Endothelial cell of umbilical vein (primary cell): ENCODE data around the gene GRK4. TPM values are rescaled to one million over a fixed set of nuclear protein-coding genes. Genes with fewer than 3 reads are reported as not detected.

ENCODE experiments used
- BruUV-seq: library from RNA; stranded (reverse); fragments of 400-500 nt; replicated peaks from 2 replicates; lab custom pipeline; 2021; lab: Mats Ljungman, UMichigan
- CTCF ChIA-PET: fragments of 300-600, 350-600 bp; sonication (Branson Sonifier 250); formaldehyde crosslinking; loops from one replicate; lab custom pipeline; 2021; ENCODE audit warnings: antibody characterized with exemption, inconsistent platforms; lab: Charles Lee
- POLR2A ChIA-PET: fragments of 300-600, 350-600 bp; sonication (Branson Sonifier 250); formaldehyde crosslinking; loops from one replicate; lab custom pipeline; 2021; ENCODE audit warnings: antibody characterized with exemption, inconsistent platforms; lab: Charles Lee
- DNase-seq: peaks from one replicate; pipeline ENCODE4 v3.0.0-alpha.2; 2011; ENCODE audit warnings: low read depth, low spot score
- FAIRE-seq: peaks from 2 replicates; lab custom pipeline; 2011; peaks lifted over from hg19 to GRCh38; lab: Jason Lieb, UNC
- H2AFZ ChIP-seq: 2 replicates; pipeline ENCODE4 v1.6.0; 2012; ENCODE audit warnings: low read depth, low read length, control low read depth, inconsistent platforms
- H3K27ac ChIP-seq: 2 replicates; pipeline ENCODE4 v1.5.1; 2011; ENCODE audit warnings: low read depth, mild to moderate bottlenecking, control low read depth, low read length, moderate library complexity; ENCODE audit not compliant: insufficient read depth
- H3K27me3 ChIP-seq, 2 experiments: 2 replicates each; pipeline versions ENCODE4 v1.6.0 to v1.6.1; 2011; ENCODE audit warnings: low read length in 2 of 2, mixed read lengths in 1 of 2; ENCODE audit not compliant: control insufficient read depth in 2 of 2, insufficient read depth in 2 of 2
- H3K36me3 ChIP-seq, 2 experiments: 2 replicates in 1 of 2; 3 replicates in 1 of 2; pipeline ENCODE4 v1.5.1; 2011; ENCODE audit warnings: low read length in 2 of 2, mild to moderate bottlenecking in 1 of 2, moderate library complexity in 1 of 2; ENCODE audit not compliant: control insufficient read depth in 2 of 2, insufficient read depth in 2 of 2; ENCODE audit errors: extremely low read depth in 1 of 2
- H3K4me1 ChIP-seq: 3 replicates; pipeline ENCODE4 v1.5.1; 2011; ENCODE audit warnings: mild to moderate bottlenecking, low read length; ENCODE audit not compliant: control insufficient read depth, insufficient read depth; ENCODE audit errors: extremely low read depth
- H3K4me2 ChIP-seq: 2 replicates; pipeline ENCODE4 v1.6.1; 2011; ENCODE audit warnings: low read length, control low read depth, mixed read lengths; ENCODE audit not compliant: insufficient read depth
- H3K4me3 ChIP-seq, 3 experiments: fragments of 200-600 bp in 1 of 3; sonication (generic), shearing (Covaris generic) in 1 of 3; replicated peaks in 1 of 3; 2 replicates each; pipeline ENCODE4 v1.5.1; 2011 to 2016; ENCODE audit warnings: control low read depth in 3 of 3, low read length in 3 of 3, mild to moderate bottlenecking in 2 of 3, inconsistent platforms in 1 of 3, low read depth in 1 of 3, moderate library complexity in 1 of 3; ENCODE audit not compliant: insufficient read depth in 1 of 3
- H3K79me2 ChIP-seq: 2 replicates; pipeline ENCODE4 v1.6.0; 2012; ENCODE audit warnings: low read length, inconsistent platforms; ENCODE audit not compliant: control insufficient read depth, insufficient read depth
- H3K9ac ChIP-seq: replicated peaks from 2 replicates; pipeline ENCODE3; 2011; ENCODE audit warnings: low read length, control low read depth; ENCODE audit not compliant: insufficient read depth; ENCODE audit errors: extremely low read depth
- H3K9me1 ChIP-seq: replicated peaks from 3 replicates; pipeline ENCODE4 v1.6.0; 2011; ENCODE audit warnings: mild to moderate bottlenecking, low read length; ENCODE audit not compliant: control insufficient read depth, insufficient read depth; ENCODE audit errors: extremely low read depth
- H3K9me3 ChIP-seq: replicated peaks from 2 replicates; pipeline ENCODE4 v1.5.1; 2012; ENCODE audit warnings: low read length, inconsistent platforms; ENCODE audit not compliant: control insufficient read depth, insufficient read depth
- H4K20me1 ChIP-seq: replicated peaks from 2 replicates; pipeline ENCODE3; 2011; ENCODE audit warnings: mild to moderate bottlenecking, low read length; ENCODE audit not compliant: control insufficient read depth, insufficient read depth; ENCODE audit errors: extremely low read depth
- FOS ChIP-seq: IDR thresholded peaks from 2 replicates; pipeline ENCODE4 v1.6.1; 2011; ENCODE audit warnings: mild to moderate bottlenecking, low read length, moderate library complexity, borderline replicate concordance; ENCODE audit not compliant: insufficient read depth
- GATA2 ChIP-seq: IDR thresholded peaks from 2 replicates; pipeline ENCODE4 v1.7.0; 2011; ENCODE audit warnings: low read depth, mild to moderate bottlenecking, moderate library complexity, mixed read lengths, low read length; ENCODE audit not compliant: insufficient read length, insufficient read depth
- JUN ChIP-seq: IDR thresholded peaks from 2 replicates; pipeline ENCODE4 v1.6.1; 2011; ENCODE audit warnings: borderline replicate concordance, low read depth; ENCODE audit not compliant: insufficient read length, insufficient read depth
- MYC ChIP-seq: IDR thresholded peaks from one replicate; pipeline ENCODE4 v1.6.1; 2011; ENCODE audit warnings: mild to moderate bottlenecking, low read depth, low read length
- POLR2A ChIP-seq: IDR thresholded peaks from 2 replicates; pipeline ENCODE4 v1.6.1; 2012; ENCODE audit warnings: low read depth, mild to moderate bottlenecking, control low read depth, low read length
- POLR2AphosphoS5 ChIP-seq: IDR thresholded peaks from 2 replicates; pipeline ENCODE4 v1.6.1; 2012; ENCODE audit warnings: low read depth, mild to moderate bottlenecking, control low read depth, low read length, moderate library complexity; ENCODE audit not compliant: insufficient read depth
- dilution Hi-C: fragments of 300-500 bp; cut with MboI; formaldehyde crosslinking; loops from one replicate; pipeline ENCODE4 v1.15.0; 2019; ENCODE audit warnings: low sequenced_read_pairs; ENCODE audit not compliant: extremely low pct_ligation_motif_present
- intact Hi-C: fragments of 100-400 bp; cut with micrococcal nuclease; formaldehyde crosslinking; loops from one replicate; pipeline ENCODE4 v1.10.0; 2022
- polyA plus RNA-seq, 4 experiments: library from polyadenylated mRNA; depleted of rRNA in 3 of 4; stranded (reverse) in 3 of 4; unstranded in 1 of 4; fragments of >200 nt; gene quantifications; 2 replicates each; pipeline versions ENCODE4 v1.2.1 to v1.2.3, GENCODE V29; 2011 to 2012; ENCODE audit warnings: missing spikeins in 1 of 4
- total RNA-seq: library from RNA; stranded (reverse); gene quantifications from 2 replicates; pipeline ENCODE4 v1.2.3, GENCODE V29; 2021
- TF ChIP-seq, protein P1 (sequence below): IDR thresholded peaks from 2 replicates; pipeline ENCODE4 v1.6.1; 2011; ENCODE audit not compliant: insufficient read depth, insufficient read length
- TF ChIP-seq, protein P2 (sequence below), 2 donors: IDR thresholded peaks; 1 replicate in 1 of 2; 2 replicates in 1 of 2; pipeline ENCODE4 v1.5.1; 2011; ENCODE audit warnings: low read length in 2 of 2, mild to moderate bottlenecking in 2 of 2, moderate library complexity in 2 of 2, control low read depth in 1 of 2, inconsistent platforms in 1 of 2, low read depth in 1 of 2; ENCODE audit not compliant: insufficient read depth in 1 of 2; ENCODE audit errors: extremely low read depth in 1 of 2

Gene GRK4
- total and polyA plus RNA-seq, 2 donors (not counting 3 experiments of a cell fraction or from before 2014, with no cell fraction given): 3.1 to 6.3 TPM

DNA sequence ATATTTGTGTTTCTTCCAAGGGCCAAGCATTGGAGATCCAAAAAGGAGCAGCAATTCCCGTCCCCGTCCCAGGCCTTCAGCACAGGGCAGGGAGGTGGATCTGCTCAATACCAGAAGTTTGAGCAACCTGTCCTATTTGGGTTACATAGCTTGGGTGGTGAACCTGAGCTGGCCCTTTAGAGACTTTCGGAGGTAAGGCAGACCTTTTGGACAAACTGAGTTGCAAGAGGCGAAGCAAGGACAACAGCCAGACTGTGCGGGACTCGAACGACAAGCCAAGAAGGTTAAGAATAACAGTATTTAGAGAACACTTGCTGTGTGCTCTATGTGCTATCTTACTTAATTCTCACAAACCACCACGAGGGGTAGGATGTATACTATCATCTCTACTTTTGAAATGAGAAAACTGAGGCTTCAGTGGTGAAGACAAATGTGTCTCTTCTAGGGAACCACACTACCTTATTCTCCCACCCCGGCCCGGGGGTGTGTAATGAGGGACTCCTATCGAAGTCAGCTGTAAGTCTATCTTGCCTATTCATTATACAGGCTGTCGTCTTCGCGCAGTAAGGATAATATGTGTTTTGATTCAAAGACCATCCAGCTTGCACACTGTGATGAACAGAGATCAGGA lies 1.4 kb upstream of the GRK4 start:
- FAIRE-seq: no peak
- no peak overlapping the region for H3K27ac ChIP-seq
- no peak overlapping the region for H2AFZ ChIP-seq
- peaks cover 33% of the 10 kb centered on the region for H3K4me1 ChIP-seq
- H3K9ac ChIP-seq: peak overlapping the region; percentile 85
- intact Hi-C loops (loop anchor here (5.0 to 10.0 kb wide), 2 partner anchors 75 to 547 kb away; partner anchors contain the start of genes CFAP99 and ZFYVE28), dilution Hi-C loops (no loop called here)
- peaks cover 3 to 8% of the 10 kb centered on the region in 2 experiments for H3K36me3 ChIP-seq
- no peaks in the 10 kb centered on the region for H3K9me1 ChIP-seq
- peak overlapping the region; percentile 89 for H3K4me2 ChIP-seq
- peaks cover 55% of the 10 kb centered on the region for H3K79me2 ChIP-seq
- CTCF ChIA-PET: interaction anchor here (0.7 to 3.3 kb wide), 4 partner anchors 10 to 198 kb away, joined by 3 to 21 read pairs (median 5); no protein-coding TSS in a partner anchor
- BruUV-seq: no TSS peak
- H3K4me3 ChIP-seq: peak overlapping the region; percentile 36 to 73 (median 70)
- H3K9me3 ChIP-seq: no peaks in the 10 kb centered on the region
- no peaks in the 10 kb centered on the region for H3K27me3 ChIP-seq
- TF ChIP-seq POLR2AphosphoS5 (no peak), GATA2 (no peak), FOS (no peak), JUN (no peak), POLR2A (no peak), MYC (no peak)
- TF ChIP-seq, protein P1, sequence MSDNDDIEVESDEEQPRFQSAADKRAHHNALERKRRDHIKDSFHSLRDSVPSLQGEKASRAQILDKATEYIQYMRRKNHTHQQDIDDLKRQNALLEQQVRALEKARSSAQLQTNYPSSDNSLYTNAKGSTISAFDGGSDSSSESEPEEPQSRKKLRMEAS: no peak
- TF ChIP-seq, protein P2, sequence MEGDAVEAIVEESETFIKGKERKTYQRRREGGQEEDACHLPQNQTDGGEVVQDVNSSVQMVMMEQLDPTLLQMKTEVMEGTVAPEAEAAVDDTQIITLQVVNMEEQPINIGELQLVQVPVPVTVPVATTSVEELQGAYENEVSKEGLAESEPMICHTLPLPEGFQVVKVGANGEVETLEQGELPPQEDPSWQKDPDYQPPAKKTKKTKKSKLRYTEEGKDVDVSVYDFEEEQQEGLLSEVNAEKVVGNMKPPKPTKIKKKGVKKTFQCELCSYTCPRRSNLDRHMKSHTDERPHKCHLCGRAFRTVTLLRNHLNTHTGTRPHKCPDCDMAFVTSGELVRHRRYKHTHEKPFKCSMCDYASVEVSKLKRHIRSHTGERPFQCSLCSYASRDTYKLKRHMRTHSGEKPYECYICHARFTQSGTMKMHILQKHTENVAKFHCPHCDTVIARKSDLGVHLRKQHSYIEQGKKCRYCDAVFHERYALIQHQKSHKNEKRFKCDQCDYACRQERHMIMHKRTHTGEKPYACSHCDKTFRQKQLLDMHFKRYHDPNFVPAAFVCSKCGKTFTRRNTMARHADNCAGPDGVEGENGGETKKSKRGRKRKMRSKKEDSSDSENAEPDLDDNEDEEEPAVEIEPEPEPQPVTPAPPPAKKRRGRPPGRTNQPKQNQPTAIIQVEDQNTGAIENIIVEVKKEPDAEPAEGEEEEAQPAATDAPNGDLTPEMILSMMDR (IDR thresholded peaks at IDR 0.05; ENCODE audit: extremely low read depth in 1 of 2, insufficient read depth in 1 of 2, low read depth in 1 of 2, low read length in 2 of 2): no peak
- DNase-seq: no peak
- POLR2A ChIA-PET: interaction anchor here (1.1 kb wide), 1 partner anchor 198 kb away, joined by 3 read pairs; no protein-coding TSS in a partner anchor
- peaks cover 2% of the 10 kb centered on the region for H4K20me1 ChIP-seq
